SU-DHL-6 (cell line): ENCODE data around the gene ZFYVE16.

ENCODE experiments used
- CTCF ChIP-seq: fragments of 200-600 bp; sonication (generic); IDR thresholded peaks from one replicate; pipeline ENCODE4 v1.5.1; 2017; ENCODE audit warnings: antibody characterized with exemption, mild to moderate bottlenecking, low read length, moderate library complexity; ENCODE audit not compliant: insufficient read depth, poor library complexity, severe bottlenecking
- EZH2phosphoT487 ChIP-seq: fragments of 200-600 bp; sonication (generic), shearing (Covaris generic); conservative IDR thresholded peaks from 2 replicates; pipeline ENCODE4 v1.6.1; 2018; ENCODE audit warnings: mild to moderate bottlenecking, antibody characterized with exemption, low read length, moderate library complexity, mixed read lengths

GRCh38 chr5:80509362-80509761, 101.5 kb downstream of the ZFYVE16 start:
- TF ChIP-seq EZH2phosphoT487 (no peak), CTCF (no peak)
